Measurements from ENCODE around the gene EFNA4.

DNA sequence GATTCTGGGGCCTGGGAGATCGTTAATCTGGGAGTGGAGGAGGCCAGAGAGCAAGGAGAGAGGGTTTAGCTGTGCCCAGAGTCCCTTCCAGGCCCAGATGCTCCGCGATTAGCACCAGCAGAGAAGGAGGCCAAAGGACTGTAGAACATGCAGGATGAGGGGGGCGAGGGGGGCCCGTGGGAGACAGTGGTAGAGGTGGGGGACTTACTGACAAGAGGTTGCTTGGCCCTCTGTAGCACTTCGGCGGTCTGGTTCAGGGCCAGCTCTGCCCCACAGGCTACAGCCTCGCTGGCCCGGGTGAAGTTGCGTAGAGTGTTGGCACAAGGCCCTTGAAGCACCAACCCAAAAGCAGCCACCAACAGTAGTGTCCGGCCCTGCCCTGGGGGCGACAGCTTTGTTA, 30.7 kb upstream of the EFNA4 start:
- TF ChIP-seq, protein P1, sequence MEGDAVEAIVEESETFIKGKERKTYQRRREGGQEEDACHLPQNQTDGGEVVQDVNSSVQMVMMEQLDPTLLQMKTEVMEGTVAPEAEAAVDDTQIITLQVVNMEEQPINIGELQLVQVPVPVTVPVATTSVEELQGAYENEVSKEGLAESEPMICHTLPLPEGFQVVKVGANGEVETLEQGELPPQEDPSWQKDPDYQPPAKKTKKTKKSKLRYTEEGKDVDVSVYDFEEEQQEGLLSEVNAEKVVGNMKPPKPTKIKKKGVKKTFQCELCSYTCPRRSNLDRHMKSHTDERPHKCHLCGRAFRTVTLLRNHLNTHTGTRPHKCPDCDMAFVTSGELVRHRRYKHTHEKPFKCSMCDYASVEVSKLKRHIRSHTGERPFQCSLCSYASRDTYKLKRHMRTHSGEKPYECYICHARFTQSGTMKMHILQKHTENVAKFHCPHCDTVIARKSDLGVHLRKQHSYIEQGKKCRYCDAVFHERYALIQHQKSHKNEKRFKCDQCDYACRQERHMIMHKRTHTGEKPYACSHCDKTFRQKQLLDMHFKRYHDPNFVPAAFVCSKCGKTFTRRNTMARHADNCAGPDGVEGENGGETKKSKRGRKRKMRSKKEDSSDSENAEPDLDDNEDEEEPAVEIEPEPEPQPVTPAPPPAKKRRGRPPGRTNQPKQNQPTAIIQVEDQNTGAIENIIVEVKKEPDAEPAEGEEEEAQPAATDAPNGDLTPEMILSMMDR (IDR thresholded peaks at IDR 0.05; ENCODE audit: low read depth, low read length, missing input control) = no peak
- TF ChIP-seq, protein P2, sequence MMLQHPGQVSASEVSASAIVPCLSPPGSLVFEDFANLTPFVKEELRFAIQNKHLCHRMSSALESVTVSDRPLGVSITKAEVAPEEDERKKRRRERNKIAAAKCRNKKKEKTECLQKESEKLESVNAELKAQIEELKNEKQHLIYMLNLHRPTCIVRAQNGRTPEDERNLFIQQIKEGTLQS (IDR thresholded peaks at IDR 0.05) = no peak
- TF ChIP-seq, protein P3, sequence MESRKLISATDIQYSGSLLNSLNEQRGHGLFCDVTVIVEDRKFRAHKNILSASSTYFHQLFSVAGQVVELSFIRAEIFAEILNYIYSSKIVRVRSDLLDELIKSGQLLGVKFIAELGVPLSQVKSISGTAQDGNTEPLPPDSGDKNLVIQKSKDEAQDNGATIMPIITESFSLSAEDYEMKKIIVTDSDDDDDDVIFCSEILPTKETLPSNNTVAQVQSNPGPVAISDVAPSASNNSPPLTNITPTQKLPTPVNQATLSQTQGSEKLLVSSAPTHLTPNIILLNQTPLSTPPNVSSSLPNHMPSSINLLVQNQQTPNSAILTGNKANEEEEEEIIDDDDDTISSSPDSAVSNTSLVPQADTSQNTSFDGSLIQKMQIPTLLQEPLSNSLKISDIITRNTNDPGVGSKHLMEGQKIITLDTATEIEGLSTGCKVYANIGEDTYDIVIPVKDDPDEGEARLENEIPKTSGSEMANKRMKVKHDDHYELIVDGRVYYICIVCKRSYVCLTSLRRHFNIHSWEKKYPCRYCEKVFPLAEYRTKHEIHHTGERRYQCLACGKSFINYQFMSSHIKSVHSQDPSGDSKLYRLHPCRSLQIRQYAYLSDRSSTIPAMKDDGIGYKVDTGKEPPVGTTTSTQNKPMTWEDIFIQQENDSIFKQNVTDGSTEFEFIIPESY (IDR thresholded peaks at IDR 0.05) = no peak
- TF ChIP-seq, protein P4, sequence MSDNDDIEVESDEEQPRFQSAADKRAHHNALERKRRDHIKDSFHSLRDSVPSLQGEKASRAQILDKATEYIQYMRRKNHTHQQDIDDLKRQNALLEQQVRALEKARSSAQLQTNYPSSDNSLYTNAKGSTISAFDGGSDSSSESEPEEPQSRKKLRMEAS (IDR thresholded peaks at IDR 0.05) = no peak
- no peak for TF ChIP-seq SP1 (IDR thresholded peaks at IDR 0.05)

Data from liver (tissue), 3 donors.